SK-N-SH (cell line): ENCODE results near the gene FGG. TPM values are rescaled to one million over a fixed set of nuclear protein-coding genes. Genes with fewer than 3 reads are reported as not detected.

Experiments
- CTCF ChIA-PET: fragments of 300-600, 350-600 bp; formaldehyde crosslinking; extraction: SDS; loops from one replicate; lab custom pipeline; 2021; lab: Yijun Ruan, JAX
- POLR2A ChIA-PET: fragments of 350-600 bp; sonication (Branson Sonifier 250); formaldehyde crosslinking; extraction: SDS; loops from one replicate; lab custom pipeline; 2020; ENCODE audit warnings: antibody characterized with exemption, inconsistent platforms; lab: Yijun Ruan, JAX
- DNase-seq: peaks from one replicate; pipeline ENCODE4 v3.0.0; 2012
- H2AFZ ChIP-seq: fragments of 200-600 bp; sonication (generic); 2 replicates; pipeline ENCODE4 v1.8.1; 2016; ENCODE audit warnings: antibody characterized with exemption, mild to moderate bottlenecking, low read depth
- H3F3A ChIP-seq: fragments of 200-600 bp; sonication (generic); replicated peaks from 2 replicates; pipeline ENCODE3; 2016; ENCODE audit warnings: antibody characterized with exemption, mild to moderate bottlenecking; ENCODE audit not compliant: insufficient read depth
- H3K27ac ChIP-seq, 2 experiments: fragments of 200-500 bp in 1 of 2; fragments of 200-600 bp in 1 of 2; sonication (Bioruptor generic) in 1 of 2; sonication (generic), shearing (Covaris generic) in 1 of 2; 2 replicates each; pipeline versions ENCODE4 v1.5.1 to v1.6.1; 2014 to 2016; ENCODE audit warnings: low read depth in 2 of 2, inconsistent platforms in 1 of 2, low read length in 1 of 2, mild to moderate bottlenecking in 1 of 2, mixed read lengths in 1 of 2
- H3K27me3 ChIP-seq: fragments of 200-600 bp; sonication (generic), shearing (Covaris generic); 2 replicates; pipeline ENCODE4 v1.6.1; 2016; ENCODE audit warnings: mixed run types; ENCODE audit not compliant: insufficient read depth
- H3K36me3 ChIP-seq, 2 experiments: fragments of 200-500 bp in 1 of 2; fragments of 200-600 bp in 1 of 2; sonication (Bioruptor generic) in 1 of 2; sonication (generic) in 1 of 2; replicated peaks in 1 of 2; 2 replicates each; pipeline versions ENCODE3 to v1.5.1; 2014 to 2016; ENCODE audit warnings: low read length in 1 of 2, mild to moderate bottlenecking in 1 of 2; ENCODE audit not compliant: insufficient read depth in 2 of 2, control insufficient read depth in 1 of 2
- H3K4me1 ChIP-seq, 2 experiments: fragments of 200-500 bp in 1 of 2; fragments of 200-600 bp in 1 of 2; sonication (Bioruptor generic) in 1 of 2; sonication (generic), shearing (Covaris generic) in 1 of 2; 2 replicates each; pipeline versions ENCODE4 v1.5.1 to v1.6.1; 2014 to 2016; ENCODE audit warnings: low read depth in 1 of 2, low read length in 1 of 2, mixed run types in 1 of 2; ENCODE audit not compliant: insufficient read depth in 2 of 2, control insufficient read depth in 1 of 2
- H3K4me2 ChIP-seq: fragments of 200-600 bp; sonication (generic), shearing (Covaris generic); 2 replicates; pipeline ENCODE4 v1.6.1; 2017; ENCODE audit warnings: mixed run types
- H3K4me3 ChIP-seq, 2 experiments: fragments of 200-500 bp in 1 of 2; fragments of 200-600 bp in 1 of 2; sonication (Bioruptor generic) in 1 of 2; sonication (generic), shearing (Covaris generic) in 1 of 2; 2 replicates each; pipeline versions ENCODE4 v1.5.1 to v1.8.1; 2014 to 2016; ENCODE audit warnings: low read depth in 2 of 2, inconsistent platforms in 1 of 2, low read length in 1 of 2, mild to moderate bottlenecking in 1 of 2, mixed read lengths in 1 of 2, moderate library complexity in 1 of 2
- H3K79me2 ChIP-seq: fragments of 200-600 bp; sonication (generic); 2 replicates; pipeline ENCODE4 v1.8.1; 2017; ENCODE audit warnings: mild to moderate bottlenecking; ENCODE audit not compliant: insufficient read depth
- H3K9ac ChIP-seq: fragments of 200-600 bp; sonication (generic); 2 replicates; pipeline ENCODE4 v1.6.1; 2017; ENCODE audit warnings: mixed run types
- H3K9me2 ChIP-seq: fragments of 200-600 bp; sonication (generic); 2 replicates; pipeline ENCODE4 v1.6.1; 2017; ENCODE audit warnings: mixed run types
- H3K9me3 ChIP-seq: fragments of 200-600 bp; sonication (generic); 2 replicates; pipeline ENCODE4 v1.6.1; 2017; ENCODE audit warnings: mixed run types, mild to moderate bottlenecking, moderate library complexity
- H4K20me1 ChIP-seq: fragments of 200-600 bp; sonication (generic); 2 replicates; pipeline ENCODE4 v1.6.1; 2017; ENCODE audit warnings: mild to moderate bottlenecking, mixed run types; ENCODE audit not compliant: insufficient read depth
- CHD2 ChIP-seq: fragments of 150-350 bp; IDR thresholded peaks from 2 replicates; pipeline ENCODE4 v1.6.1; 2018; ENCODE audit warnings: low read length; ENCODE audit not compliant: partially characterized antibody
- CTCF ChIP-seq: fragments of 200-600 bp; sonication (generic); IDR thresholded peaks from 2 replicates; pipeline ENCODE4 v1.6.1; 2017; ENCODE audit warnings: antibody characterized with exemption, mild to moderate bottlenecking, moderate library complexity
- EP300 ChIP-seq, 2 experiments: IDR thresholded peaks; 2 replicates each; pipeline versions ENCODE4 v1.4.0 to v1.6.1; 2012; ENCODE audit warnings: borderline replicate concordance in 1 of 2, low read depth in 1 of 2, low read length in 1 of 2
- EZH2phosphoT487 ChIP-seq: fragments of 200-600 bp; sonication (generic); IDR thresholded peaks from 2 replicates; pipeline ENCODE4 v1.6.1; 2017; ENCODE audit warnings: low read depth, mixed run types, mild to moderate bottlenecking, antibody characterized with exemption, moderate library complexity, borderline replicate concordance
- FOXJ3 ChIP-seq: sonication (generic); formaldehyde crosslinking; IDR thresholded peaks from 2 replicates; pipeline ENCODE4 v1.5.1; 2020; ENCODE audit warnings: mild to moderate bottlenecking, missing genetic modification reagents
- GABPA ChIP-seq: IDR thresholded peaks from 2 replicates; pipeline ENCODE4 v1.4.0; 2012; ENCODE audit warnings: low read depth, mild to moderate bottlenecking
- GATA2 ChIP-seq: sonication (generic); formaldehyde crosslinking; IDR thresholded peaks from 2 replicates; pipeline ENCODE4 v1.5.0; 2020; ENCODE audit warnings: mild to moderate bottlenecking, missing genetic modification reagents
- PBX3 ChIP-seq: IDR thresholded peaks from 2 replicates; pipeline ENCODE4; 2012
- POLR2AphosphoS5 ChIP-seq: IDR thresholded peaks from 2 replicates; pipeline ENCODE4 v1.6.1; 2012; ENCODE audit warnings: low read depth, low read length
- RAD21 ChIP-seq: IDR thresholded peaks from 2 replicates; pipeline ENCODE4 v1.6.1; 2012; ENCODE audit warnings: mild to moderate bottlenecking, low read length
- RCOR1 ChIP-seq: fragments of 150-350 bp; IDR thresholded peaks from 2 replicates; pipeline ENCODE4 v1.6.1; 2017; ENCODE audit warnings: antibody characterized with exemption, low read length
- RFX5 ChIP-seq: IDR thresholded peaks from 2 replicates; pipeline ENCODE4 v1.6.1; 2012; ENCODE audit warnings: mild to moderate bottlenecking, improper control_type of control experiment, low read length
- SIN3A ChIP-seq: IDR thresholded peaks from 2 replicates; pipeline ENCODE4 v1.6.1; 2012; ENCODE audit warnings: low read depth, mild to moderate bottlenecking, low read length, moderate library complexity, borderline replicate concordance
- TCF12 ChIP-seq: IDR thresholded peaks from 2 replicates; pipeline ENCODE4 v1.4.0; 2012
- TEAD4 ChIP-seq: IDR thresholded peaks from 2 replicates; pipeline ENCODE4 v1.4.0; 2012; ENCODE audit warnings: mild to moderate bottlenecking, borderline replicate concordance; ENCODE audit not compliant: insufficient read depth
- ZBTB33 ChIP-seq: IDR thresholded peaks from 2 replicates; pipeline ENCODE4 v1.4.0; 2012; ENCODE audit warnings: low read depth, borderline replicate concordance
- polyA plus RNA-seq, 3 experiments: library from polyadenylated mRNA; depleted of rRNA; stranded (reverse); fragments of >200 nt; gene quantifications; 2 replicates each; pipeline ENCODE4 v1.2.3, GENCODE V29; 2012

FGG gene
- polyA plus RNA-seq, 1 of the 3 experiments (the other 2 are of a cell fraction) = not detected

- Histone ChIP-seq H3K9me2 (no peaks in the 10 kb centered on the region; the same call in 1 of the 2 replicates), H3K9ac (no peak overlapping the region), H3K36me3 (no peaks in the 10 kb centered on the region), H3K4me3 (no peak overlapping the region), H3K4me2 (no peak overlapping the region), H4K20me1 (no peaks in the 10 kb centered on the region), H3F3A (no peaks in the 10 kb centered on the region), H3K27ac (no peak overlapping the region), H3K4me1 (no peaks in the 10 kb centered on the region), H3K79me2 (no peaks in the 10 kb centered on the region), H3K9me3 (no peaks in the 10 kb centered on the region), H3K27me3 (peaks cover 5% of the 10 kb centered on the region; the same call in 1 of the 2 replicates), H2AFZ (no peak overlapping the region)
- DNase-seq = no peak
- ChIA-PET POLR2A (no interaction called here), CTCF (interaction anchor here (1.4 to 2.6 kb wide), 2 partner anchors 11 to 77 kb away, joined by 3 to 6 read pairs; no protein-coding TSS in a partner anchor)
- TF ChIP-seq POLR2AphosphoS5 (no peak), RFX5 (no peak), GATA2 (no peak), EZH2phosphoT487 (no peak), TEAD4 (no peak), FOXJ3 (no peak), TCF12 (no peak), RAD21 (no peak), EP300 (IDR thresholded peaks at IDR 0.05; ENCODE audit: borderline replicate concordance in 1 of 2, low read depth in 1 of 2, low read length in 1 of 2) (no peak), ZBTB33 (no peak), PBX3 (no peak), SIN3A (no peak), RCOR1 (no peak), CTCF (no peak), GABPA (no peak), CHD2 (no peak)
Observed at GRCh38 chr4:154583677-154584076, 28.8 kb downstream of the FGG start.
